Right atrium auricular region (tissue), 2 donors: ENCODE measurements around the gene ADGRL3. TPM values are rescaled to one million over a fixed set of nuclear protein-coding genes. Genes with fewer than 3 reads are reported as not detected.

ENCODE experiments used
- DNase-seq: peaks from one replicate; pipeline ENCODE4 v3.0.0-alpha.2; 2019; ENCODE audit warnings: low spot score
- H3K27ac ChIP-seq, 2 donors: fragments of 200-600 bp; sonication (generic); 1 replicate in 1 of 2; 2 replicates in 1 of 2; pipeline ENCODE4 v1.5.1; 2016 to 2019
- H3K27me3 ChIP-seq, 2 donors: fragments of 200-600 bp; sonication (generic); one replicate each; pipeline versions ENCODE4 v1.5.1 to v1.6.0; 2017 to 2019
- H3K36me3 ChIP-seq: fragments of 200-600 bp; sonication (generic); one replicate; pipeline ENCODE4 v1.5.1; 2016
- H3K4me1 ChIP-seq, 2 donors: fragments of 200-600 bp; sonication (generic); one replicate each; pipeline versions ENCODE4 v1.5.1 to v1.6.0; 2017 to 2019
- H3K4me3 ChIP-seq, 2 donors: fragments of 200-600 bp; sonication (generic); 1 replicate in 1 of 2; 2 replicates in 1 of 2; pipeline ENCODE4 v1.5.1; 2017 to 2019; ENCODE audit warnings: mild to moderate bottlenecking in 1 of 2, moderate library complexity in 1 of 2
- H3K9me3 ChIP-seq, 2 donors: fragments of 200-600 bp; sonication (generic); one replicate each; pipeline ENCODE4 v1.5.1; 2019
- total RNA-seq, 2 donors: library from RNA; depleted of rRNA; stranded (reverse); fragments of >200 nt; gene quantifications; one replicate each; pipeline ENCODE4 v1.1.0, GENCODE V29; 2016
- TF ChIP-seq, protein P1 (sequence below), 2 donors: fragments of 200-600 bp; sonication (generic); IDR thresholded peaks; one replicate each; pipeline ENCODE4 v1.5.1; 2019; ENCODE audit warnings: antibody characterized with exemption in 2 of 2

ADGRL3 gene
- total RNA-seq, 2 donors from 2014 or later: 0.86 to 1.9 TPM

DNA sequence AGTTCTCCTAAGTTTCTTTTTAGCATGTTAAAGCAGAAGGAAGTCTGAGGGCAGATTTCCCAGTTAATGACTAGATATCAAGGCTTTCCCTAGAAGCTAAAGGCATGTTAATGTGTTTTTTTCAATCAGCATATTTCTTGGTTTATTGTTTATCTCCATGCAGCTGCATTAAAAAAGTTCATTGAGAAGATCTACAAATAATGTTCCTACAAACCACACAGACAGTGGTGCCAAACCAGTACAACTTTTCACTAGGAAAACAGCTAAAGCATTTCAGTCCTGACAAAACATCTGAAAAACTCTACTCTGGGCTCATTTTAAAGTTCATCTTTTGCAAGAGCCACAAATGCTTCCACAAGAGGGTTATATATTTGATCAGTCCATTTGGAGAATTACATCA is 320.0 kb downstream of the ADGRL3 start:
- Histone ChIP-seq H3K27ac (no peak overlapping the region), H3K4me1 (no peaks in the 10 kb centered on the region), H3K9me3 (no peaks in the 10 kb centered on the region), H3K4me3 (no peak overlapping the region), H3K36me3 (no peaks in the 10 kb centered on the region), H3K27me3 (no peaks in the 10 kb centered on the region)
- TF ChIP-seq, protein P1, sequence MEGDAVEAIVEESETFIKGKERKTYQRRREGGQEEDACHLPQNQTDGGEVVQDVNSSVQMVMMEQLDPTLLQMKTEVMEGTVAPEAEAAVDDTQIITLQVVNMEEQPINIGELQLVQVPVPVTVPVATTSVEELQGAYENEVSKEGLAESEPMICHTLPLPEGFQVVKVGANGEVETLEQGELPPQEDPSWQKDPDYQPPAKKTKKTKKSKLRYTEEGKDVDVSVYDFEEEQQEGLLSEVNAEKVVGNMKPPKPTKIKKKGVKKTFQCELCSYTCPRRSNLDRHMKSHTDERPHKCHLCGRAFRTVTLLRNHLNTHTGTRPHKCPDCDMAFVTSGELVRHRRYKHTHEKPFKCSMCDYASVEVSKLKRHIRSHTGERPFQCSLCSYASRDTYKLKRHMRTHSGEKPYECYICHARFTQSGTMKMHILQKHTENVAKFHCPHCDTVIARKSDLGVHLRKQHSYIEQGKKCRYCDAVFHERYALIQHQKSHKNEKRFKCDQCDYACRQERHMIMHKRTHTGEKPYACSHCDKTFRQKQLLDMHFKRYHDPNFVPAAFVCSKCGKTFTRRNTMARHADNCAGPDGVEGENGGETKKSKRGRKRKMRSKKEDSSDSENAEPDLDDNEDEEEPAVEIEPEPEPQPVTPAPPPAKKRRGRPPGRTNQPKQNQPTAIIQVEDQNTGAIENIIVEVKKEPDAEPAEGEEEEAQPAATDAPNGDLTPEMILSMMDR (IDR thresholded peaks at IDR 0.05): no peak
- DNase-seq: no peak

DNA sequence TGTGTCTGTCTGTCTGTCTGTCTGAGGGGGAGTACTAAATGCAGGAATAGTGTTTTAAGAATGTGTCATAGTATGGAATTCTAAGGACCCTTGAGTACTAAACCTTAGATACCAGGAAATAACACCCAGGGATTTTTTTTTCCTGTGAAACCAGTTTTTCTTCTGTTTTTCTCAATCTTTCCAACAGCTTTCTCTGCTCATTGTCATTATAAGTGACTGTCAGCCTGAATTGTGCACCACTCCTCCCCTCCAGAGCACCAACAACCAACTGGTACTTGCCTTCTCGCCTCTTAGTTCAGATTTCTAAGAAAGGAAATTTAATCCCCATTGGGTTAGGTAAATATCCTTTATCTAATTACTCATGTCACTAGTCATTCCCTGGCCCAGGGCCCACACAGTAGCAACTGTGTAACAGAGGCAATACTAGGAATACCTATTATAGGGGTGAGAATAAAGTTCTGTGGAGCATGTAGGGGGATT is 320.6 kb downstream of the ADGRL3 start:
- TF ChIP-seq, protein P1 (IDR thresholded peaks at IDR 0.05): no peak
- Histone ChIP-seq H3K4me1 (no peaks in the 10 kb centered on the region), H3K27ac (no peak overlapping the region), H3K36me3 (no peaks in the 10 kb centered on the region), H3K4me3 (no peak overlapping the region), H3K9me3 (no peaks in the 10 kb centered on the region), H3K27me3 (no peaks in the 10 kb centered on the region)
- no peak for DNase-seq

DNA sequence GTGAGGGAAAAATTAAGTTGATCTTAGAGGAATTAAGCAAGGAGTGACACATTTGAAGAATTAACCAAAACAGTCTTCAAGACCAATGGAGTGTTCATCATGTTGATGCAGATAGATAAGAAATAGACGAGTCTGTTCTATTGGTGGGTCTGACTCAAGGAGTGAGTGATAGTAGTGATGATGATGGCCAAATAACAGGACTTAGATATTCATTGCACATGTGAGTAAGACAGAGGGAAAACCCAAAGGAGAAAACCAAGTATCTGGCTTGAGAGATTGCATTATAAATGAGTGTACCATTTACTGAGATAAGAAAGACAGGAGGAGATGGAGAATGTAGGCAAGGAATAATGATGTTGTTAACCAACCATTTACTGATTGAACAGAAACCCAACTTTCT is 321.3 kb downstream of the ADGRL3 start:
- no peak overlapping the region for H3K27ac ChIP-seq
- DNase-seq: no peak
- no peaks in the 10 kb centered on the region for H3K9me3 ChIP-seq
- H3K4me3 ChIP-seq: no peak overlapping the region
- TF ChIP-seq, protein P1 (IDR thresholded peaks at IDR 0.05): no peak
- no peaks in the 10 kb centered on the region for H3K27me3 ChIP-seq
- H3K36me3 ChIP-seq: no peaks in the 10 kb centered on the region
- no peaks in the 10 kb centered on the region for H3K4me1 ChIP-seq

DNA sequence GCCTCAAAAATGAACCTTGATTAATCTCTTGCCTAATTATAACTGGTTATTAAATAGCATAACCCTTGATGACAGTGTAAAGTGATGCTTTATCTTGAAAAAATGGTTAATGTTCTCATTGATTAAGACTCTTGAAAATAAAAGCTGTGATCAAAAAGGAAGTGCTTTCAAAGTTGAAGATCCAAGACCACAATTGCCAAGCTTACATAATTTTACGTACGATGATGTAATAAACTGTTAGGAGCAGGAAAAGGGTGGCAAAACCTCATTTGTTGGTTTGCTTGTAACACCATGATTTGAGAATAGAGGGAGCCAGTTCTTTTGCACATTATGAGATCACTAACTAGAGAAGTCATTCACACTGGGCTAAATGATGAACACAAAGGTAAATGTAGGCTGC is 322.2 kb downstream of the ADGRL3 start:
- Histone ChIP-seq H3K27me3 (no peaks in the 10 kb centered on the region), H3K9me3 (no peaks in the 10 kb centered on the region), H3K4me1 (no peaks in the 10 kb centered on the region), H3K27ac (no peak overlapping the region), H3K4me3 (no peak overlapping the region), H3K36me3 (no peaks in the 10 kb centered on the region)
- no peak for DNase-seq
- TF ChIP-seq, protein P1 (IDR thresholded peaks at IDR 0.05): no peak

DNA sequence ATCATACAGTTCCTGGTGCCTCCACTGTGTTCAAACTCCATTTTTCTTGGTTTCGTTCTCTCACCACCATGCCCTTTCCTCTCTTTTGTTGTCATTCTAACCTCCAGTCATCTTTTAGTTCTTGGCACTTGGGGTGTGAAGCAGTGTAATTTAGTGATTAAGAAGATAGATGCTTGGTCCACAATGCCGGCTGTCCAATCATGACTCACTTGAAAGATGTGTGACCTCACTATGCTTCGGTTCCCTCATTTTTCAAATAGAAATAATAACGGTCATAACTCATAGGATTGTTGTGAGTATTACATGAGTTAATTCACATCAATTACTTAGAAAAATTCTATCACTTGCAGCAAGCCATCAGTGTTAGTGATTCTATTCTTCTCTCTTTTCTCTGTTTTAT is 327.8 kb downstream of the ADGRL3 start:
- no peak overlapping the region for H3K4me3 ChIP-seq
- no peak for DNase-seq
- no peaks in the 10 kb centered on the region for H3K4me1 ChIP-seq
- H3K27me3 ChIP-seq: no peaks in the 10 kb centered on the region
- no peak overlapping the region for H3K27ac ChIP-seq
- H3K9me3 ChIP-seq: no peaks in the 10 kb centered on the region
- TF ChIP-seq, protein P1 (IDR thresholded peaks at IDR 0.05): no peak
- H3K36me3 ChIP-seq: no peaks in the 10 kb centered on the region

DNA sequence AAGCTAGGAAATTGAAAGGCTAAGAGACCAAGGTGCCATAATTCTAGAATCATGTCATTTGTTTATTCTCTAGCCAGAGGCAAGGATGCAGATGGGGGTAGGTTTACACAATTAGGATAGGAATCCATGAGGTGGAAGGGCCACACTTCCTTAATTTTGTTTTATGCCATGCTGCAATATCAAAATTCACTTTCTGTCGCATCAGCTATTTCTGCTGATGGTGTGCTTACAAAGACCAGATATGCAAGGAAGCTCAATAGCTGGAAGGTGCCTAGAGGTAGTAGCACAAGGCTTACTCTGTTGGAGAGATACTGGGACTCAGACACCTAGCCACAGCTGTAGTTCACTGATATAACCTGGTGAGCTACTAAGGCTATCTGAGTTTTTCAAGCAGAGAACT is 328.5 kb downstream of the ADGRL3 start:
- TF ChIP-seq, protein P1 (IDR thresholded peaks at IDR 0.05): no peak
- H3K27ac ChIP-seq: no peak overlapping the region

More for the DNA sequence above, 328.5 kb downstream of the ADGRL3 start:
- Histone ChIP-seq H3K4me3 (no peak overlapping the region), H3K36me3 (no peaks in the 10 kb centered on the region), H3K4me1 (no peaks in the 10 kb centered on the region), H3K27me3 (no peaks in the 10 kb centered on the region), H3K9me3 (no peaks in the 10 kb centered on the region)
- no peak for DNase-seq
